HepG2 (cell line): ENCODE data around the gene WDR83. TPM values are rescaled to one million over a fixed set of nuclear protein-coding genes. Genes with fewer than 3 reads are reported as not detected.

ENCODE experiments used
- ATAC-seq: fragments of 200-7000 bp; cut with Tn5 transposase; 3 replicates; pipeline ENCODE4 v1.9.1; 2020; ENCODE audit warnings: mild to moderate bottlenecking, moderate library complexity
- BruUV-seq: library from RNA; stranded (reverse); fragments of 400-500 nt; replicated peaks from 2 replicates; lab custom pipeline; 2021; lab: Mats Ljungman, UMichigan
- CTCF ChIA-PET: fragments of 300-600 bp; formaldehyde crosslinking; extraction: SDS; loops from one replicate; lab custom pipeline; 2021; ENCODE audit warnings: low total read pairs, inconsistent platforms, low intra/inter-chr PET ratio; lab: Yijun Ruan, JAX
- POLR2A ChIA-PET: fragments of 350-600 bp; sonication (Branson Sonifier 250); formaldehyde crosslinking; loops from one replicate; lab custom pipeline; 2020; ENCODE audit warnings: antibody characterized with exemption, inconsistent platforms; lab: Yijun Ruan, JAX
- DNase-seq: peaks from one replicate; pipeline ENCODE4 v3.0.0-alpha.2; 2015; ENCODE audit warnings: low spot score
- FAIRE-seq: peaks from 3 replicates; lab custom pipeline; 2011; peaks lifted over from hg19 to GRCh38; lab: Jason Lieb, UNC
- H2AFZ ChIP-seq: one replicate; pipeline ENCODE4 v1.6.1; 2011; ENCODE audit warnings: low read length, inconsistent platforms
- H3K27ac ChIP-seq: fragments of 300-600 bp; 3 replicates; pipeline ENCODE4 v1.8.0; 2011; ENCODE audit warnings: mixed run types, mild to moderate bottlenecking, mixed read lengths, low read length, inconsistent platforms; ENCODE audit not compliant: insufficient read depth; ENCODE audit errors: extremely low read length
- H3K27me3 ChIP-seq, 2 experiments: fragments of 200-600 bp in 1 of 2; 2 replicates in 1 of 2; 3 replicates in 1 of 2; pipeline versions ENCODE4 v1.6.0 to v1.8.0; 2011; ENCODE audit warnings: low read length in 2 of 2, mild to moderate bottlenecking in 2 of 2, moderate library complexity in 2 of 2, inconsistent platforms in 1 of 2; ENCODE audit not compliant: insufficient read depth in 2 of 2, control insufficient read depth in 1 of 2
- H3K36me3 ChIP-seq, 2 experiments: fragments of 200-600 bp in 1 of 2; replicated peaks in 1 of 2; 2 replicates in 1 of 2; 3 replicates in 1 of 2; pipeline versions ENCODE4 v1.5.1 to v1.8.0; 2011; ENCODE audit warnings: low read length in 2 of 2, inconsistent platforms in 1 of 2; ENCODE audit not compliant: insufficient read depth in 2 of 2, control insufficient read depth in 1 of 2
- H3K4me1 ChIP-seq: 2 replicates; pipeline ENCODE4 v1.5.1; 2012; ENCODE audit warnings: low read length, inconsistent platforms; ENCODE audit not compliant: insufficient read depth
- H3K4me2 ChIP-seq: 2 replicates; pipeline ENCODE4 v1.6.0; 2011; ENCODE audit warnings: low read depth, low read length, inconsistent platforms
- H3K4me3 ChIP-seq, 3 experiments: fragments of 200-600 bp in 1 of 3; sonication (generic), shearing (Covaris generic) in 1 of 3; replicated peaks in 1 of 3; 2 replicates each; pipeline ENCODE4 v1.5.1; 2011 to 2016; ENCODE audit warnings: low read length in 3 of 3, inconsistent platforms in 2 of 3, low read depth in 2 of 3, mild to moderate bottlenecking in 2 of 3, control low read depth in 1 of 3, mixed read lengths in 1 of 3; ENCODE audit not compliant: insufficient read depth in 1 of 3
- H3K79me2 ChIP-seq: one replicate; pipeline ENCODE4 v1.6.1; 2011; ENCODE audit warnings: low read length, inconsistent platforms; ENCODE audit not compliant: insufficient read depth
- H3K9ac ChIP-seq: 2 replicates; pipeline ENCODE4 v1.6.0; 2011; ENCODE audit warnings: mild to moderate bottlenecking, low read depth, low read length, inconsistent platforms; ENCODE audit not compliant: insufficient read depth
- H3K9me3 ChIP-seq: 2 replicates; pipeline ENCODE4 v1.5.1; 2012; ENCODE audit warnings: mild to moderate bottlenecking, low read length
- H4K20me1 ChIP-seq: 2 replicates; pipeline ENCODE4 v1.6.0; 2011; ENCODE audit warnings: inconsistent platforms, mild to moderate bottlenecking, low read length, moderate library complexity; ENCODE audit not compliant: insufficient read depth
- BCL6 ChIP-seq: IDR thresholded peaks from 2 replicates; pipeline ENCODE4 v1.6.1; 2016; ENCODE audit warnings: missing genetic modification reagents, missing compliant biosample characterization
- CENPT ChIP-seq: sonication (generic); formaldehyde crosslinking; IDR thresholded peaks from 2 replicates; pipeline ENCODE4 v1.8.0; 2022; ENCODE audit warnings: low read depth, mild to moderate bottlenecking, moderate library complexity, missing genetic modification reagents
- MTA3 ChIP-seq: sonication (generic); formaldehyde crosslinking; IDR thresholded peaks from 2 replicates; pipeline ENCODE4 v1.4.0; 2020; ENCODE audit warnings: missing genetic modification reagents
- SOX6 ChIP-seq, 2 experiments: fragments of 450-650 bp in 1 of 2; sonication (generic) in 1 of 2; formaldehyde crosslinking in 1 of 2; IDR thresholded peaks; 2 replicates each; pipeline versions ENCODE4 v1.4.0 to v1.6.1; 2017 to 2020; ENCODE audit warnings: antibody characterized with exemption in 1 of 2, mild to moderate bottlenecking in 1 of 2, missing genetic modification reagents in 1 of 2
- ZNF124 ChIP-seq: sonication (generic); formaldehyde crosslinking; IDR thresholded peaks from 2 replicates; pipeline ENCODE4 v1.4.0; 2020; ENCODE audit warnings: missing genetic modification reagents
- ZNF337 ChIP-seq: sonication (generic); formaldehyde crosslinking; IDR thresholded peaks from 2 replicates; pipeline ENCODE4 v1.5.1; 2020; ENCODE audit warnings: missing genetic modification reagents, low read depth, mild to moderate bottlenecking, borderline replicate concordance
- ZNF605 ChIP-seq: sonication (generic); formaldehyde crosslinking; IDR thresholded peaks from 2 replicates; pipeline ENCODE4 v1.8.0; 2022; ENCODE audit warnings: mild to moderate bottlenecking, missing genetic modification reagents
- ZNF674 ChIP-seq: sonication (generic); formaldehyde crosslinking; IDR thresholded peaks from 2 replicates; pipeline ENCODE4 v1.5.0; 2020; ENCODE audit warnings: low read depth, mild to moderate bottlenecking, missing genetic modification reagents
- WGBS: methylation state at CpG from one replicate; pipeline ENCODE4 v1.1.6; 2017; ENCODE audit warnings: low lambda C conversion rate; 5-methylcytosine and 5-hydroxymethylcytosine counted together
- in situ Hi-C: cut with HindIII; loops from 2 replicates; pipeline ENCODE4 v1.10.0; 2017; ENCODE audit warnings: low pct_unique_long_range_greater_than_20kb; ENCODE audit not compliant: extremely low pct_ligation_motif_present
- intact Hi-C: fragments of 100-400 bp; cut with micrococcal nuclease; formaldehyde crosslinking; loops from one replicate; pipeline ENCODE4 v1.10.0; 2022; ENCODE audit not compliant: unreplicated experiment
- polyA plus RNA-seq, 8 experiments: library from polyadenylated mRNA; depleted of rRNA in 3 of 8; stranded (reverse) in 7 of 8; unstranded in 1 of 8; fragments of >200 nt; fragmentation: Illumina TruSeq in 4 of 8; extraction: Trizol in 4 of 8; gene quantifications; 2 replicates each; pipeline versions ENCODE4 v1.2.1 to v1.2.3, GENCODE V29; 2011 to 2016; ENCODE audit warnings: low read depth in 4 of 8, missing spikeins in 1 of 8, mixed read lengths in 1 of 8; ENCODE audit not compliant: insufficient read depth in 1 of 8
- total RNA-seq, 5 experiments: library from RNA; depleted of rRNA; stranded (reverse); fragments of >200 nt; fragmentation: Illumina TruSeq; extraction: Trizol; gene quantifications; 2 replicates each; pipeline ENCODE4 v1.2.3, GENCODE V29; 2016; ENCODE audit warnings: low read depth in 1 of 5
- TF ChIP-seq, protein P1 (sequence below): sonication (generic); formaldehyde crosslinking; IDR thresholded peaks from 2 replicates; pipeline ENCODE4 v1.5.0; 2020; ENCODE audit warnings: mild to moderate bottlenecking, missing genetic modification reagents, borderline replicate concordance
- TF ChIP-seq, protein P2 (sequence below): sonication (generic); formaldehyde crosslinking; IDR thresholded peaks from 2 replicates; pipeline ENCODE4 v1.8.1; 2023; ENCODE audit warnings: mild to moderate bottlenecking, missing genetic modification reagents, borderline replicate concordance
- TF ChIP-seq, protein P3 (sequence below): sonication (generic); formaldehyde crosslinking; IDR thresholded peaks from 2 replicates; pipeline ENCODE4 v1.4.0; 2020; ENCODE audit warnings: mild to moderate bottlenecking, missing genetic modification reagents
- TF ChIP-seq, protein P4 (sequence below): sonication (generic); formaldehyde crosslinking; IDR thresholded peaks from 2 replicates; pipeline ENCODE4 v1.4.0; 2020; ENCODE audit warnings: missing genetic modification reagents

Gene WDR83
- total and polyA plus RNA-seq, 2 of the 13 experiments (the other 11 are each of a cell fraction or from before 2014, with no cell fraction given), result 4.5 to 10.7 TPM

DNA sequence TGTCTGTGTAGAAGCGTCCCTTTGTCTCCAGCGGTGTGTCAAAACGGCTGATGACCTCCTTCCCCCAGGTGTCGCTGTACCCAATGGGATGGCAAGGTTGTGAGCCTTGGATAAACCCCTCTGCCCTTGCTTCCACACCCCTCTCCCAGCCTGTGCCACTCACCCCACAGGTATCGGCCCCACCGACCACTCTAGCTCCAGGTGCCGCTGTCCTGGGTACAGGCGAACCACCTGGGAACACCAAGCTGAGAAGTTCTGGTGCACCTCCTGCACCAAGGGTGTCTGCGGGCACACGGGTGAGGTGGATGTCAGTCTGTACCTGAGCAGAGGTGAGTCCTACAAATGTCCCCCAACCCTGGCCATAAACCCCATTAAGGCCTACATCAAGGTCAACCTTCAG, 16.7 kb upstream of the WDR83 start (continued):
- TF ChIP-seq, protein P1, sequence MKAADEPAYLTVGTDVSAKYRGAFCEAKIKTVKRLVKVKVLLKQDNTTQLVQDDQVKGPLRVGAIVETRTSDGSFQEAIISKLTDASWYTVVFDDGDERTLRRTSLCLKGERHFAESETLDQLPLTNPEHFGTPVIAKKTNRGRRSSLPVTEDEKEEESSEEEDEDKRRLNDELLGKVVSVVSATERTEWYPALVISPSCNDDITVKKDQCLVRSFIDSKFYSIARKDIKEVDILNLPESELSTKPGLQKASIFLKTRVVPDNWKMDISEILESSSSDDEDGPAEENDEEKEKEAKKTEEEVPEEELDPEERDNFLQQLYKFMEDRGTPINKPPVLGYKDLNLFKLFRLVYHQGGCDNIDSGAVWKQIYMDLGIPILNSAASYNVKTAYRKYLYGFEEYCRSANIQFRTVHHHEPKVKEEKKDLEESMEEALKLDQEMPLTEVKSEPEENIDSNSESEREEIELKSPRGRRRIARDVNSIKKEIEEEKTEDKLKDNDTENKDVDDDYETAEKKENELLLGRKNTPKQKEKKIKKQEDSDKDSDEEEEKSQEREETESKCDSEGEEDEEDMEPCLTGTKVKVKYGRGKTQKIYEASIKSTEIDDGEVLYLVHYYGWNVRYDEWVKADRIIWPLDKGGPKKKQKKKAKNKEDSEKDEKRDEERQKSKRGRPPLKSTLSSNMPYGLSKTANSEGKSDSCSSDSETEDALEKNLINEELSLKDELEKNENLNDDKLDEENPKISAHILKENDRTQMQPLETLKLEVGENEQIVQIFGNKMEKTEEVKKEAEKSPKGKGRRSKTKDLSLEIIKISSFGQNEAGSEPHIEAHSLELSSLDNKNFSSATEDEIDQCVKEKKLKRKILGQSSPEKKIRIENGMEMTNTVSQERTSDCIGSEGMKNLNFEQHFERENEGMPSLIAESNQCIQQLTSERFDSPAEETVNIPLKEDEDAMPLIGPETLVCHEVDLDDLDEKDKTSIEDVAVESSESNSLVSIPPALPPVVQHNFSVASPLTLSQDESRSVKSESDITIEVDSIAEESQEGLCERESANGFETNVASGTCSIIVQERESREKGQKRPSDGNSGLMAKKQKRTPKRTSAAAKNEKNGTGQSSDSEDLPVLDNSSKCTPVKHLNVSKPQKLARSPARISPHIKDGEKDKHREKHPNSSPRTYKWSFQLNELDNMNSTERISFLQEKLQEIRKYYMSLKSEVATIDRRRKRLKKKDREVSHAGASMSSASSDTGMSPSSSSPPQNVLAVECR (CRISPR knock-in tag), result no peak
- no peak for TF ChIP-seq ZNF605

DNA sequence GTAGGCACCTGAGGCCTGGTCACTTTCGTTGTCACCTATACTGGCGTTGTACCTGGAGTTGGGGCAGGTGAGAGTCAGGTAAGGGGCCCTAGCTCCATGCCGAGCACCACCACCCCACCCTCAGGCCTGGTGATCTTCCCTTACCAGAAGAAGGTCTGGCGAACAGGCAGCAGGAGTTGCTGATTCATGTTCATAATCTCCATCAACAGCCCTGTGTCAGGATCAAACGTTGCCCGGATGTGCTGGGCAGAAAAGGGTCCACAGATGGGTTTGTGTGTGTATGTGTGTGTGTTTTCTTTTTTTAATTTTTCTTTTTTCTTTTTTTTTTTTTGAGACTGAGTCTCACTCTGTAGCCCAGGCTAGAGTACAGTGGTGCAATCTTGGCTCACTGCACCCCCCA, 14.4 kb upstream of the WDR83 start:
- H3K9ac ChIP-seq, result no peak overlapping the region
- FAIRE-seq, result no peak
- no peak overlapping the region for H3K4me3 ChIP-seq
- intact Hi-C loops, result no loop called here
- H4K20me1 ChIP-seq, result no peaks in the 10 kb centered on the region
- no TSS peak for BruUV-seq
- in situ Hi-C loops, result no loop called here
- no peaks in the 10 kb centered on the region for H3K79me2 ChIP-seq
- H3K36me3 ChIP-seq, result peaks cover 0 to 11% of the 10 kb centered on the region in 2 experiments; a peak in 4 of 5 replicates
- DNase-seq, result no peak
- no peaks in the 10 kb centered on the region for H3K27me3 ChIP-seq
- no peak for TF ChIP-seq MTA3
- TF ChIP-seq, protein P2, sequence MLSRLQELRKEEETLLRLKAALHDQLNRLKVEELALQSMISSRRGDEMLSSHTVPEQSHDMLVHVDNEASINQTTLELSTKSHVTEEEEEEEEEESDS (CRISPR knock-in tag), result no peak
- TF ChIP-seq ZNF124 (CRISPR knock-in tag), result no peak
- TF ChIP-seq ZNF674 (CRISPR knock-in tag), result no peak
- no peak for TF ChIP-seq BCL6
- no peak for TF ChIP-seq SOX6 (IDR thresholded peaks at IDR 0.05)
- TF ChIP-seq SOX6 (CRISPR knock-in tag; IDR thresholded peaks at IDR 0.05), result no peak
- TF ChIP-seq, protein P3, sequence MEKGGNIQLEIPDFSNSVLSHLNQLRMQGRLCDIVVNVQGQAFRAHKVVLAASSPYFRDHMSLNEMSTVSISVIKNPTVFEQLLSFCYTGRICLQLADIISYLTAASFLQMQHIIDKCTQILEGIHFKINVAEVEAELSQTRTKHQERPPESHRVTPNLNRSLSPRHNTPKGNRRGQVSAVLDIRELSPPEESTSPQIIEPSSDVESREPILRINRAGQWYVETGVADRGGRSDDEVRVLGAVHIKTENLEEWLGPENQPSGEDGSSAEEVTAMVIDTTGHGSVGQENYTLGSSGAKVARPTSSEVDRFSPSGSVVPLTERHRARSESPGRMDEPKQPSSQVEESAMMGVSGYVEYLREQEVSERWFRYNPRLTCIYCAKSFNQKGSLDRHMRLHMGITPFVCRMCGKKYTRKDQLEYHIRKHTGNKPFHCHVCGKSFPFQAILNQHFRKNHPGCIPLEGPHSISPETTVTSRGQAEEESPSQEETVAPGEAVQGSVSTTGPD (CRISPR knock-in tag), result no peak
- TF ChIP-seq, protein P4, sequence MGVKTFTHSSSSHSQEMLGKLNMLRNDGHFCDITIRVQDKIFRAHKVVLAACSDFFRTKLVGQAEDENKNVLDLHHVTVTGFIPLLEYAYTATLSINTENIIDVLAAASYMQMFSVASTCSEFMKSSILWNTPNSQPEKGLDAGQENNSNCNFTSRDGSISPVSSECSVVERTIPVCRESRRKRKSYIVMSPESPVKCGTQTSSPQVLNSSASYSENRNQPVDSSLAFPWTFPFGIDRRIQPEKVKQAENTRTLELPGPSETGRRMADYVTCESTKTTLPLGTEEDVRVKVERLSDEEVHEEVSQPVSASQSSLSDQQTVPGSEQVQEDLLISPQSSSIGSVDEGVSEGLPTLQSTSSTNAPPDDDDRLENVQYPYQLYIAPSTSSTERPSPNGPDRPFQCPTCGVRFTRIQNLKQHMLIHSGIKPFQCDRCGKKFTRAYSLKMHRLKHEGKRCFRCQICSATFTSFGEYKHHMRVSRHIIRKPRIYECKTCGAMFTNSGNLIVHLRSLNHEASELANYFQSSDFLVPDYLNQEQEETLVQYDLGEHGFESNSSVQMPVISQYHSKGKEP (CRISPR knock-in tag), result no peak
- TF ChIP-seq CENPT (CRISPR knock-in tag), result no peak
- no peak for TF ChIP-seq ZNF337 (CRISPR knock-in tag)
- H3K4me2 ChIP-seq, result no peak overlapping the region
- no peaks in the 10 kb centered on the region for H3K4me1 ChIP-seq
- H3K27ac ChIP-seq, result no peak overlapping the region
- ChIA-PET POLR2A (no interaction called here), CTCF (no interaction called here)
- no peak for ATAC-seq
- H3K9me3 ChIP-seq, result no peaks in the 10 kb centered on the region
- no peak overlapping the region for H2AFZ ChIP-seq
- 87% methylated on average over 6 of the region's 6 CpGs for WGBS
